HG02798 (cell line): Measurements from ENCODE around the gene FLT3.
A peak's percentile ranks its signal among the peaks of the same experiment; 100 is the strongest.
"Not testable (repeated sequence)": the region's sequence is repeated elsewhere in the genome, so short reads cannot be mapped to it uniquely, and the experiment has no call there.

Source experiments
- ATAC-seq: cut with Tn5 transposase; IDR thresholded peaks from one replicate; pipeline ENCODE4 v1.9.1; 2021; ENCODE audit warnings: mild to moderate bottlenecking; ENCODE audit not compliant: unreplicated experiment, poor library complexity

Gene FLT3

GRCh38 chr13:28047757-28048388 is 52.5 kb downstream of the FLT3 start:
- ATAC-seq: peak; percentile 91

GRCh38 chr13:28046981-28047380 is 53.4 kb downstream of the FLT3 start:
- ATAC-seq: no peak

GRCh38 chr13:28045861-28046260 is 54.5 kb downstream of the FLT3 start:
- no peak for ATAC-seq

- no peak for ATAC-seq
These were observed 55.8 kb downstream of the FLT3 start for GRCh38 chr13:28044608-28045007.

GRCh38 chr13:28043224-28043623 is 57.2 kb downstream of the FLT3 start:
- no peak for ATAC-seq

- no peak for ATAC-seq
These were observed 58.9 kb downstream of the FLT3 start for GRCh38 chr13:28041501-28041900.

GRCh38 chr13:28041031-28041461 is 59.3 kb downstream of the FLT3 start:
- ATAC-seq: no peak

- ATAC-seq: no peak
These were observed 63.0 kb downstream of the FLT3 start for GRCh38 chr13:28037399-28037798.

GRCh38 chr13:28035146-28035782 is 65.1 kb downstream of the FLT3 start:
- ATAC-seq: no peak

- ATAC-seq: no peak
These were observed 66.3 kb downstream of the FLT3 start for GRCh38 chr13:28033894-28034655.

- not testable (repeated sequence) for ATAC-seq
These were observed 67.9 kb downstream of the FLT3 start for GRCh38 chr13:28032438-28032837.

GRCh38 chr13:28031896-28032288 is 68.5 kb downstream of the FLT3 start:
- ATAC-seq: no peak

- no peak for ATAC-seq
These were observed 69.0 kb downstream of the FLT3 start for GRCh38 chr13:28031220-28031895.

- no peak for ATAC-seq
These were observed 72.6 kb downstream of the FLT3 start for GRCh38 chr13:28027607-28028364.

GRCh38 chr13:28027071-28027470 is 73.3 kb downstream of the FLT3 start:
- no peak for ATAC-seq

- ATAC-seq: no peak
These were observed 73.9 kb downstream of the FLT3 start for GRCh38 chr13:28026508-28026907.

GRCh38 chr13:28022848-28023518 is 77.4 kb downstream of the FLT3 start:
- ATAC-seq: no peak

- ATAC-seq: no peak
These were observed 86.1 kb downstream of the FLT3 start for GRCh38 chr13:28014301-28014700.

- ATAC-seq: no peak
These were observed 86.9 kb downstream of the FLT3 start for GRCh38 chr13:28013482-28013881.

GRCh38 chr13:28012896-28013295 is 87.5 kb downstream of the FLT3 start:
- ATAC-seq: peak; percentile 82
